Measurements from ENCODE around the gene AIG1.

AIG1 gene

GRCh38 chr6:143125864-143126573 lies 65.3 kb downstream of the AIG1 start:
- TF ChIP-seq GATA2 (IDR thresholded peaks at IDR 0.05; ENCODE audit: low read depth, low read length) = no peak
- TF ChIP-seq GATA3 (IDR thresholded peaks at IDR 0.05; ENCODE audit: low read depth, low read length) = no peak

- TF ChIP-seq GATA2 (IDR thresholded peaks at IDR 0.05; ENCODE audit: low read depth, low read length) (no peak), GATA3 (IDR thresholded peaks at IDR 0.05; ENCODE audit: low read depth, low read length) (no peak)
Measured at GRCh38 chr6:143126574-143126941, 65.9 kb downstream of the AIG1 start.

- TF ChIP-seq GATA3 (IDR thresholded peaks at IDR 0.05; ENCODE audit: low read depth, low read length) (no peak), GATA2 (IDR thresholded peaks at IDR 0.05; ENCODE audit: low read depth, low read length) (no peak)
Measured at GRCh38 chr6:143127941-143128680, 67.4 kb downstream of the AIG1 start.

GRCh38 chr6:143128681-143129015 lies 68.0 kb downstream of the AIG1 start:
- TF ChIP-seq GATA3 (IDR thresholded peaks at IDR 0.05; ENCODE audit: low read depth, low read length) = no peak
- no peak for TF ChIP-seq GATA2 (IDR thresholded peaks at IDR 0.05; ENCODE audit: low read depth, low read length)

GRCh38 chr6:143130928-143131327 lies 70.2 kb downstream of the AIG1 start:
- no peak for TF ChIP-seq GATA2 (IDR thresholded peaks at IDR 0.05; ENCODE audit: low read depth, low read length)
- no peak for TF ChIP-seq GATA3 (IDR thresholded peaks at IDR 0.05; ENCODE audit: low read depth, low read length)

- TF ChIP-seq GATA3 (IDR thresholded peaks at IDR 0.05; ENCODE audit: low read depth, low read length) = no peak
- TF ChIP-seq GATA2 (IDR thresholded peaks at IDR 0.05; ENCODE audit: low read depth, low read length) = no peak
Measured at GRCh38 chr6:143135325-143135724, 74.6 kb downstream of the AIG1 start.

- no peak for TF ChIP-seq GATA3 (IDR thresholded peaks at IDR 0.05; ENCODE audit: low read depth, low read length)
- no peak for TF ChIP-seq GATA2 (IDR thresholded peaks at IDR 0.05; ENCODE audit: low read depth, low read length)
Measured at GRCh38 chr6:143135797-143136561, 75.3 kb downstream of the AIG1 start.

GRCh38 chr6:143136647-143137046 lies 76.0 kb downstream of the AIG1 start:
- TF ChIP-seq GATA2 (IDR thresholded peaks at IDR 0.05; ENCODE audit: low read depth, low read length) = no peak
- TF ChIP-seq GATA3 (IDR thresholded peaks at IDR 0.05; ENCODE audit: low read depth, low read length) = no peak

GRCh38 chr6:143139239-143139784 lies 78.6 kb downstream of the AIG1 start:
- TF ChIP-seq GATA2 (IDR thresholded peaks at IDR 0.05; ENCODE audit: low read depth, low read length) = no peak
- no peak for TF ChIP-seq GATA3 (IDR thresholded peaks at IDR 0.05; ENCODE audit: low read depth, low read length)

GRCh38 chr6:143140767-143141166 lies 80.1 kb downstream of the AIG1 start:
- no peak for TF ChIP-seq GATA3 (IDR thresholded peaks at IDR 0.05; ENCODE audit: low read depth, low read length)
- TF ChIP-seq GATA2 (IDR thresholded peaks at IDR 0.05; ENCODE audit: low read depth, low read length) = no peak

GRCh38 chr6:143141442-143141841 lies 80.8 kb downstream of the AIG1 start:
- TF ChIP-seq GATA2 (IDR thresholded peaks at IDR 0.05; ENCODE audit: low read depth, low read length) = no peak
- no peak for TF ChIP-seq GATA3 (IDR thresholded peaks at IDR 0.05; ENCODE audit: low read depth, low read length)

- TF ChIP-seq GATA3 (IDR thresholded peaks at IDR 0.05; ENCODE audit: low read depth, low read length) (no peak), GATA2 (IDR thresholded peaks at IDR 0.05; ENCODE audit: low read depth, low read length) (no peak)
Measured at GRCh38 chr6:143146186-143146851, 85.6 kb downstream of the AIG1 start.

- TF ChIP-seq GATA3 (IDR thresholded peaks at IDR 0.05; ENCODE audit: low read depth, low read length) (no peak), GATA2 (IDR thresholded peaks at IDR 0.05; ENCODE audit: low read depth, low read length) (no peak)
Measured at GRCh38 chr6:143149771-143150170, 89.1 kb downstream of the AIG1 start.

GRCh38 chr6:143150281-143150680 lies 89.6 kb downstream of the AIG1 start:
- TF ChIP-seq GATA3 (IDR thresholded peaks at IDR 0.05; ENCODE audit: low read depth, low read length) (no peak), GATA2 (IDR thresholded peaks at IDR 0.05; ENCODE audit: low read depth, low read length) (no peak)
